Heart right ventricle (tissue), 16 donors: ENCODE results near the gene PPP2R3B. TPM values are rescaled to one million over a fixed set of nuclear protein-coding genes. Genes with fewer than 3 reads are reported as not detected.
A peak's percentile ranks its signal among the peaks of the same experiment; 100 is the strongest.

Experiments
- ATAC-seq, 8 donors: fragments of 200-7000 bp; cut with Tn5 transposase; one replicate each; pipeline ENCODE4 v1.9.1; 2020; ENCODE audit warnings: mild to moderate bottlenecking in 8 of 8, moderate library complexity in 8 of 8, moderate number of reproducible peaks in 1 of 8
- DNase-seq, 2 donors: peaks; one replicate each; pipeline ENCODE4 v3.0.0-alpha.2; 2020
- H3K27ac ChIP-seq, 10 donors: fragments of 200-600 bp; sonication (generic) in 2 of 10; one replicate each; pipeline versions ENCODE4 v1.5.0 to v1.8.0; 2020 to 2022; ENCODE audit warnings: mild to moderate bottlenecking in 3 of 10
- H3K27me3 ChIP-seq, 7 donors: fragments of 200-600 bp; one replicate each; pipeline ENCODE4 v1.8.0; 2021 to 2022; ENCODE audit warnings: mild to moderate bottlenecking in 2 of 7
- H3K36me3 ChIP-seq, 9 donors: fragments of 200-600 bp; sonication (generic) in 1 of 9; one replicate each; pipeline versions ENCODE4 v1.5.0 to v1.8.0; 2020 to 2022; ENCODE audit warnings: mild to moderate bottlenecking in 2 of 9
- H3K4me1 ChIP-seq, 9 donors: fragments of 200-600 bp; sonication (generic) in 1 of 9; one replicate each; pipeline versions ENCODE4 v1.5.0 to v1.8.0; 2020 to 2022; ENCODE audit warnings: mild to moderate bottlenecking in 4 of 9
- H3K4me3 ChIP-seq, 10 donors: fragments of 200-600 bp; sonication (generic) in 2 of 10; one replicate each; pipeline versions ENCODE4 v1.5.0 to v1.8.0; 2020 to 2022; ENCODE audit warnings: mild to moderate bottlenecking in 7 of 10, moderate library complexity in 2 of 10
- H3K9me3 ChIP-seq, 11 donors: fragments of 200-600 bp in 10 of 11; sonication (generic) in 2 of 11; one replicate each; pipeline versions ENCODE4 v1.5.0 to v1.8.0; 2013 to 2022; ENCODE audit warnings: mild to moderate bottlenecking in 2 of 11, control low read depth in 1 of 11, moderate library complexity in 1 of 11
- WGBS, 2 donors: extraction: QIAGEN DNeasy Blood & Tissue Kit; methylation state at CpG; one replicate each; pipeline ENCODE4 v1.1.7; 2013; ENCODE audit warnings: inconsistent platforms in 1 of 2; 5-methylcytosine and 5-hydroxymethylcytosine counted together
- intact Hi-C, 10 donors: fragments of 100-400 bp; cut with DNase I; formaldehyde crosslinking; loops; one replicate each; pipeline versions ENCODE4 v1.11.1 to v1.14.2; 2022
- polyA plus RNA-seq, 2 donors: library from polyadenylated mRNA; stranded (reverse); fragments of 200-250 nt; gene quantifications; one replicate each; pipeline ENCODE4 v1.2.3, GENCODE V29; 2013
- total RNA-seq, 10 donors: library from RNA; stranded (reverse); fragmentation: NEBNext Ultra II Directional in 3 of 10; extraction: Animal tissue kit (Norgen Biotek cat#: 25700) in 3 of 10; gene quantifications; one replicate each; pipeline versions ENCODE4 v1.2.1 to v1.2.4, GENCODE V29; 2021 to 2023
- TF ChIP-seq, protein P1 (sequence below), 9 donors: fragments of 200-600 bp; sonication (generic) in 2 of 9; IDR thresholded peaks; one replicate each; pipeline versions ENCODE4 v1.5.0 to v1.8.0; 2021 to 2022; ENCODE audit warnings: antibody characterized with exemption in 9 of 9, mild to moderate bottlenecking in 5 of 9, moderate library complexity in 1 of 9
- donor health status: Arrhythmogenic right ventricular cardiomyopathy.
- donor health status: ischemic (EF 13 %, LVEDD 7.1; RV severe dilation, severe dysfunction).
- donor health status: healthy with polysubstance abuse.
- donor health status: DM: no; HTN: yes; CAD: no.
- donor health status: DM: no; HTN: no; CAD: no.
- donor health status: ischemic (EF 25% LVEDD 6.9; RV normal size, moderate dysfunction).
- donor health status: ischemic (EF 25% LVEDD 5.7; RV mildly dilated, moderate dysfunction).
- donor health status: healthy.
- donor health status: DM: yes; HTN: yes; CAD: no.
- donor health status: Ischemic cardiomyopathy.
- donor health status: ischemic (EF 35%, LVEDD 5.7; RV mildly dilated, moderate dysfunction).
- donor health status: nonischemic (EF 11% LVEDD 7.7; RV severe dilation, severe dysfunction).
- donor health status: DM: yes; HTN: yes; CAD: no.
- donor health status: PGD.
- donor health status: ischemic (EF 29% LVEDD 5.4; RV normal size, mild dysfunction).
- donor health status: nonischemic (EF 23%, LVEDD 6.1; RV moderate dilation, normal function).

The PPP2R3B gene
- total and polyA plus RNA-seq, 12 donors, result 73.9 to 362 (median 128) TPM

DNA sequence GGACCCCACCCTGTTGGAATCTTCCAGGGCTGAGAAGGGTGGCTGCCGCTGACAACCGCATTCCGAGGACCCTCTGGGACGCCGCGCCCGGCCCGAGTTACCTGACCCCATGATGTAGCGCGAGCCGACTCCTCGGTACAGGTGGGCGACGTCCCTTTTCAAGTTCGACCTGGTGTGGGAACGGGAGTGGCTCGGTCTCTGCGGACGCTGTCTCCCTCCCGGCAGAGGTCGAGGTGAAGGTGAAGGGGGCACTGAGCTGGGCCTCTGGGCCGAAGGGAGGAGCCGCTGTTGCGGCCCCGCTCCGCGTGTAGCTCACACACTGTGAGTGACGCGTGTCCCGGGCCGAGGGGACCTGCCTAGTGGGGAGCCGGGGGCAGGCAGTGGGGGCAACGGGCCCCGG lies 72.7 kb downstream of the PPP2R3B start:
- 97 to 98% methylated on average over 34 of the region's 34 CpGs for WGBS, 2 donors

DNA sequence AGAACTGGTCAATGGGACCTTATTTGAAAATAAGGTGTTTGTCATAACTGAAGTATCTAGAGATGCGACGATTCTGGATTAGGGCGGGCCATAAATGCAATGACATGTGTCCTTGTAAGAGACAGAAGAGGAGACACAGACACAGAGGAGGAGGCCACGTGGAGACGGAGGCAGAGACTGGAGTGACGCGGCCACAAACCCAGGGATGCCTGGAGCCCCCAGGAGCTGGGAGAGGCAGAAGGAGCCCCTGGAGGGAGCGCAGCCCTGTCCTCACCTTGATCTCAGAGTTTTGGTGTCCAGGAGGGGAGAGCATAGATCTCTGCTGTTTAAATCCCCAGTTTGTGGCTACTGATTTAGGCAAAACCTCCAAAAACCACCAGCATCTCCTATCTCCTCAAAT lies 73.2 kb downstream of the PPP2R3B start:
- Histone ChIP-seq H3K9me3 (no peaks in the 10 kb centered on the region), H3K36me3 (peaks cover 0 to 72% (median 35%) of the 10 kb centered on the region in 9 donors), H3K27me3 (no peaks in the 10 kb centered on the region), H3K4me1 (peaks cover 0 to 11% (median 0%) of the 10 kb centered on the region in 9 donors), H3K4me3 (no peak overlapping the region), H3K27ac (no peak overlapping the region)
- TF ChIP-seq, protein P1, sequence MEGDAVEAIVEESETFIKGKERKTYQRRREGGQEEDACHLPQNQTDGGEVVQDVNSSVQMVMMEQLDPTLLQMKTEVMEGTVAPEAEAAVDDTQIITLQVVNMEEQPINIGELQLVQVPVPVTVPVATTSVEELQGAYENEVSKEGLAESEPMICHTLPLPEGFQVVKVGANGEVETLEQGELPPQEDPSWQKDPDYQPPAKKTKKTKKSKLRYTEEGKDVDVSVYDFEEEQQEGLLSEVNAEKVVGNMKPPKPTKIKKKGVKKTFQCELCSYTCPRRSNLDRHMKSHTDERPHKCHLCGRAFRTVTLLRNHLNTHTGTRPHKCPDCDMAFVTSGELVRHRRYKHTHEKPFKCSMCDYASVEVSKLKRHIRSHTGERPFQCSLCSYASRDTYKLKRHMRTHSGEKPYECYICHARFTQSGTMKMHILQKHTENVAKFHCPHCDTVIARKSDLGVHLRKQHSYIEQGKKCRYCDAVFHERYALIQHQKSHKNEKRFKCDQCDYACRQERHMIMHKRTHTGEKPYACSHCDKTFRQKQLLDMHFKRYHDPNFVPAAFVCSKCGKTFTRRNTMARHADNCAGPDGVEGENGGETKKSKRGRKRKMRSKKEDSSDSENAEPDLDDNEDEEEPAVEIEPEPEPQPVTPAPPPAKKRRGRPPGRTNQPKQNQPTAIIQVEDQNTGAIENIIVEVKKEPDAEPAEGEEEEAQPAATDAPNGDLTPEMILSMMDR (IDR thresholded peaks at IDR 0.05), result no peak
- no peak for ATAC-seq
- intact Hi-C loops, result no loop called here
- 92 to 96% methylated on average over 8 of the region's 8 CpGs for WGBS, 2 donors
- DNase-seq, result no peak

More for the DNA sequence above, 72.7 kb downstream of the PPP2R3B start:
- TF ChIP-seq, protein P1 (IDR thresholded peaks at IDR 0.05), result no peak
- intact Hi-C loops, result no loop called here
- Histone ChIP-seq H3K36me3 (peaks cover 0 to 67% (median 35%) of the 10 kb centered on the region in 9 donors), H3K27ac (no peak overlapping the region), H3K9me3 (no peaks in the 10 kb centered on the region), H3K27me3 (no peaks in the 10 kb centered on the region), H3K4me1 (peaks cover 0 to 11% (median 0%) of the 10 kb centered on the region in 9 donors), H3K4me3 (no peak overlapping the region)
- DNase-seq, result no peak
- no peak for ATAC-seq

DNA sequence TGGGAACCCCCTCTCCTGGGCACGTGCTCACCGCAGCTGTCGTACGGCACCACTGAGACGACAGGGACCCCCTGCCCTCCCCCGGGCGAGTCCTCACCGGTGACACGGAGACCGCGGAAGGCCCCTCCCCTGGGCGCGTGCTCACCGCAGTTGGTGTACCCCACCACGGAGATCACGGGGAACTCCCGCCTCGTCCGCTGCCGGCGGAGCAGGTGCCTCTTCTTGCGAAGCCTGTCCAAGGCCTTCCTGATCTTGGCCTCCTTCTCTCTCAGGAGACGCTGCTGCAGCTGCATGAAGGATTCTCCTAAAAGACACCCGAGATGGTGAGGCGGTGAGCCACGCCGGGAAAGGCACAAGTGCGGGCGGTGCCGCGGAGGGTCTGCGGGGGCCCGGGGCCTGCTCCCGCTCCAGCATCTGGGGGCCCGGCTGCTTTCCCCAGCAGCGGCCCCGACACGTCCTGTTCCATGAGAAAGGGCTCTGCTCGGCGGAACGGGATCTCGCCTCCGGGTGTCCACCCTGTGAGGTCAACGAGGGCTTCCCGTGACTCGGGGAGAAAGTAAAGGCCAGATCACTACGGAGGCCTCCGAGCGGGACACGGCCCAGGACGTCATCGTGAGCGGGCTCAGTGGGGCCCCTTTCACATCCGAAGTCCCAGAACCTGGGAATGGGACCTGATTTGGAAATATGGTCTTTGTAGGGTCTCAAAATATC lies 73.9 kb downstream of the PPP2R3B start:
- no peak overlapping the region for H3K27ac ChIP-seq
- no peak for DNase-seq
- peaks cover 0 to 11% (median 0%) of the 10 kb centered on the region in 9 donors for H3K4me1 ChIP-seq
- ATAC-seq, result no peak
- no peak overlapping the region for H3K4me3 ChIP-seq
- H3K36me3 ChIP-seq, result peaks cover 0 to 80% (median 37%) of the 10 kb centered on the region in 9 donors
- TF ChIP-seq, protein P1 (IDR thresholded peaks at IDR 0.05), result no peak
- WGBS, 2 donors, result 91 to 96% methylated on average over 52 to 54 of the region's 54 CpGs
- H3K9me3 ChIP-seq, result no peaks in the 10 kb centered on the region
- intact Hi-C loops, result no loop called here
- H3K27me3 ChIP-seq, result no peaks in the 10 kb centered on the region

DNA sequence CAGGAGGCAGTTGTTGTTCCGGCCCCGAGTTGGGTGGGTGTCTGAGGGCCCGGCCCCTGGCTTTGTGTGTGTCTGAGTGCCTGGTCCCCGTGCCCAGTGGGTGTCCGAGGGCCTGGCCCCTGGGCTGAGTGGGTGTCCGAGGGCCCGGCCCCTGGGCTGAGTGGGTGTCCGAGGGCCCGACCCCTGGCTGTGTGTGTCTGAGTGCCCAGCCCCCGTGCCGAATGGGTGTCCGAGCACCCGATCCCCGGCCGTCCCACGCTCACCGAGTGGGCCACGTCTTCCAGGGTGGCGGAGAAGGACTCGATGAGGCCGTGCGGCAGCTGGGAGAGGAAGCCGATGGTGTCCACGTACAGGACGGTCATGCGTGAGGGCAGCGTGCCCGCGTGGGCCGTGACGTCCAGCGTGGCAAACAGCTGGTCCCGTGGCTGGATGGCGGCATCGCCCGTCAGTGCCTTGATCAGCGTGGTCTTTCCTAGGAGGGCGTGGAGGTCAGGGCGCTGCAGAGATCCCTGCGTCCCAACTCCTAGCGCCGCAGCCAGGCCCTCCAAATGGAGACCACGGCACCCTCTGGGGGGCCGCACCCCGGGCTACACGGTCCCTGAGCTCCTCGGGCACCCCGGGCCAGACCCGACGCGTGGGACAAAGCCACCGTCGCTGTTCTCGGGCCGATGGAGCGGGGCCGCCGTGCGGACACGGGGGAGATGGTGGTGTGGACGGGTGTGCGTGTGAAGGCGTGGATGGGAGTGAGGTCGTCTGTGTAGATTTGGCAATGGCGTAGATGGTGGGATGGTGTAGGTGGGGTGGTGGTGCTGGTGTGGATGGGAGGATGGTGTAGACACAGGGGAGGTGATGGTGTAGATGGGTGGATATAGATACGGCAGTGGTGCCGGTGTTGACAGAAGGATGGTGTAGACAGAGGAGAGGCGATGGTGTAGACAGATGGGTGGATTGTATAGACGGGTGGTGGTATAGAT lies 75.3 kb downstream of the PPP2R3B start:
- TF ChIP-seq, protein P1 (IDR thresholded peaks at IDR 0.05), result no peak
- Histone ChIP-seq H3K36me3 (peaks cover 0 to 87% (median 47%) of the 10 kb centered on the region in 9 donors), H3K9me3 (no peaks in the 10 kb centered on the region), H3K4me3 (no peak overlapping the region), H3K4me1 (peaks cover 0 to 3% (median 0%) of the 10 kb centered on the region in 9 donors), H3K27ac (no peak overlapping the region), H3K27me3 (no peaks in the 10 kb centered on the region)
- ATAC-seq, result peak in 2 of 8 donors; percentile 14 to 18
- 94 to 95% methylated on average over 69 of the region's 69 CpGs for WGBS, 2 donors
- intact Hi-C loops, result no loop called here
- no peak for DNase-seq
